Gastrocnemius medialis (tissue), 4 donors: Measurements from ENCODE around the gene BUB1B. TPM values are rescaled to one million over a fixed set of nuclear protein-coding genes. Genes with fewer than 3 reads are reported as not detected.

Experiments used
- ATAC-seq, 2 donors: fragments of 150-250 bp; one replicate each; pipeline ENCODE4 v1.9.1; 2016
- DNase-seq, 2 donors: peaks; one replicate each; pipeline ENCODE4 v3.0.0-alpha.2; 2019
- H3K27ac ChIP-seq, 4 donors: fragments of 200-600 bp; sonication (generic); 1 replicate in 1 of 4; 2 replicates in 3 of 4; pipeline ENCODE4 v1.5.1; 2016 to 2018; ENCODE audit warnings: mild to moderate bottlenecking in 2 of 4, moderate library complexity in 1 of 4
- H3K27me3 ChIP-seq, 3 donors: fragments of 200-600 bp; sonication (generic) in 2 of 3; 1 replicate in 1 of 3; 2 replicates in 2 of 3; pipeline versions ENCODE4 v1.5.1 to v1.6.0; 2016 to 2019; ENCODE audit warnings: mild to moderate bottlenecking in 1 of 3, moderate library complexity in 1 of 3
- H3K36me3 ChIP-seq, 2 donors: fragments of 200-600 bp; sonication (generic) in 1 of 2; one replicate each; pipeline ENCODE4 v1.5.1; 2017 to 2018
- H3K4me1 ChIP-seq, 2 donors: fragments of 200-600 bp; sonication (generic) in 1 of 2; one replicate each; pipeline ENCODE4 v1.5.1; 2016 to 2017; ENCODE audit warnings: mild to moderate bottlenecking in 2 of 2
- H3K4me3 ChIP-seq, 4 donors: fragments of 200-600 bp; sonication (generic) in 3 of 4; 1 replicate in 1 of 4; 2 replicates in 3 of 4; pipeline ENCODE4 v1.5.1; 2016 to 2019; ENCODE audit warnings: mild to moderate bottlenecking in 2 of 4
- H3K9me3 ChIP-seq, 3 donors: fragments of 200-600 bp; sonication (generic) in 2 of 3; 1 replicate in 1 of 3; 2 replicates in 2 of 3; pipeline ENCODE4 v1.5.1; 2016 to 2019
- POLR2A ChIP-seq, 2 donors: fragments of 450-650 bp; IDR thresholded peaks; one replicate each; pipeline ENCODE4 v1.6.1; 2017; ENCODE audit warnings: antibody characterized with exemption in 2 of 2, mild to moderate bottlenecking in 2 of 2, moderate library complexity in 2 of 2
- in situ Hi-C, 4 donors: fragments of 200-750 bp; cut with MboI; loops; one replicate each; pipeline versions ENCODE4 v1.15.0 to v1.8.0; 2017; ENCODE audit warnings: low sequenced_read_pairs in 4 of 4
- intact Hi-C: fragments of 100-400 bp; cut with DNase I; formaldehyde crosslinking; loops from one replicate; pipeline ENCODE4 v1.15.1; 2023; ENCODE audit warnings: low total_unique reads
- total RNA-seq, 4 donors: library from RNA; depleted of rRNA; stranded (reverse); fragments of >200 nt; gene quantifications; one replicate each; pipeline versions ENCODE4 v1.1.0 to v1.2.3, GENCODE V29; 2016
- TF ChIP-seq, protein P1 (sequence below), 5 experiments: fragments of 450-650 bp in 3 of 5; fragments of 200-600 bp in 2 of 5; sonication (generic) in 2 of 5; IDR thresholded peaks in 4 of 5; conservative IDR thresholded peaks in 1 of 5; 1 replicate in 4 of 5; 2 replicates in 1 of 5; pipeline ENCODE4 v1.5.1; 2016 to 2019; ENCODE audit warnings: antibody characterized with exemption in 5 of 5, mild to moderate bottlenecking in 3 of 5, moderate library complexity in 3 of 5

BUB1B gene
- total RNA-seq, 4 donors from 2014 or later: 0.51 to 1.8 TPM; not detected in 2

GRCh38 chr15:40266828-40267304, 106.0 kb downstream of the BUB1B start:
- H3K27me3 ChIP-seq: no peaks in the 10 kb centered on the region
- in situ Hi-C loops (no loop called here), intact Hi-C loops (no loop called here)
- ATAC-seq (peak in 1 of 2 donors; percentile 68), DNase-seq (no peak)
- no peak overlapping the region for H3K27ac ChIP-seq
- H3K36me3 ChIP-seq: no peaks in the 10 kb centered on the region
- peaks cover 0 to 8% of the 10 kb centered on the region in 2 donors for H3K4me1 ChIP-seq
- no peak overlapping the region for H3K4me3 ChIP-seq
- H3K9me3 ChIP-seq: no peaks in the 10 kb centered on the region
- TF ChIP-seq POLR2A (IDR thresholded peaks at IDR 0.05): no peak
- TF ChIP-seq, protein P1, sequence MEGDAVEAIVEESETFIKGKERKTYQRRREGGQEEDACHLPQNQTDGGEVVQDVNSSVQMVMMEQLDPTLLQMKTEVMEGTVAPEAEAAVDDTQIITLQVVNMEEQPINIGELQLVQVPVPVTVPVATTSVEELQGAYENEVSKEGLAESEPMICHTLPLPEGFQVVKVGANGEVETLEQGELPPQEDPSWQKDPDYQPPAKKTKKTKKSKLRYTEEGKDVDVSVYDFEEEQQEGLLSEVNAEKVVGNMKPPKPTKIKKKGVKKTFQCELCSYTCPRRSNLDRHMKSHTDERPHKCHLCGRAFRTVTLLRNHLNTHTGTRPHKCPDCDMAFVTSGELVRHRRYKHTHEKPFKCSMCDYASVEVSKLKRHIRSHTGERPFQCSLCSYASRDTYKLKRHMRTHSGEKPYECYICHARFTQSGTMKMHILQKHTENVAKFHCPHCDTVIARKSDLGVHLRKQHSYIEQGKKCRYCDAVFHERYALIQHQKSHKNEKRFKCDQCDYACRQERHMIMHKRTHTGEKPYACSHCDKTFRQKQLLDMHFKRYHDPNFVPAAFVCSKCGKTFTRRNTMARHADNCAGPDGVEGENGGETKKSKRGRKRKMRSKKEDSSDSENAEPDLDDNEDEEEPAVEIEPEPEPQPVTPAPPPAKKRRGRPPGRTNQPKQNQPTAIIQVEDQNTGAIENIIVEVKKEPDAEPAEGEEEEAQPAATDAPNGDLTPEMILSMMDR (IDR thresholded peaks at IDR 0.05 in 4 of 5, conservative IDR thresholded peaks at IDR 0.05 in 1 of 5): no peak

DNA sequence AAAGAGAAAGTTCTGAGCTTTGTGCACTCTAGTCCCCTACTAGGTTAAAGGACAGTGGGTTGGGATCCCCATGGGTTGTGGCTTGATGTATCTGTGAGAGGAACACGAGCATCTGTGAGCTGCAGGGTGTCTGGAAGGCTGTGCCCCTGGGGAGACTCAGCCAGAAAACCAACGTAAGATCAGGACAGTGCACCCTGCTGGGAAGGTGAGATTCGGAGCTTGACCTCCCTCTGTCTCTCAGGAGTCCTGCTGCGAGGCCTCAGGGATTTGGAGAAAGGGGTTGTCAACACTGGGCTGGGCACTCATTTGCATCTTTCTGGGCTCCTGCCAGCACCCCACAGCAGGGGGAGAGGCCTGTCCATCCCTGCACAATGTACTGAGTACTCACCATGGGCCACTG, 106.8 kb downstream of the BUB1B start:
- intact Hi-C loops: no loop called here
- Histone ChIP-seq H3K27ac (no peak overlapping the region), H3K9me3 (no peaks in the 10 kb centered on the region), H3K4me3 (no peak overlapping the region), H3K36me3 (no peaks in the 10 kb centered on the region), H3K27me3 (no peaks in the 10 kb centered on the region), H3K4me1 (peaks cover 0 to 8% of the 10 kb centered on the region in 2 donors)
- in situ Hi-C loops: no loop called here
- ATAC-seq (no peak), DNase-seq (no peak)
- TF ChIP-seq, protein P1 (IDR thresholded peaks at IDR 0.05 in 4 of 5, conservative IDR thresholded peaks at IDR 0.05 in 1 of 5): no peak
- TF ChIP-seq POLR2A (IDR thresholded peaks at IDR 0.05): no peak

- Histone ChIP-seq H3K4me3 (no peak overlapping the region), H3K4me1 (no peaks in the 10 kb centered on the region), H3K27ac (no peak overlapping the region), H3K36me3 (no peaks in the 10 kb centered on the region), H3K9me3 (no peaks in the 10 kb centered on the region), H3K27me3 (no peaks in the 10 kb centered on the region)
- intact Hi-C loops (loop anchor here (10.0 kb wide), 1 partner anchor 485 kb away; the partner anchor contains the start of gene FSIP1), in situ Hi-C loops (loop anchor here (5.0 to 10.0 kb wide), 6 partner anchors 47 to 227 kb away; no protein-coding TSS in a partner anchor)
- TF ChIP-seq, protein P1 (IDR thresholded peaks at IDR 0.05 in 4 of 5, conservative IDR thresholded peaks at IDR 0.05 in 1 of 5): no peak
- no peak for TF ChIP-seq POLR2A (IDR thresholded peaks at IDR 0.05)
- no peak for ATAC-seq
- DNase-seq: no peak
Observed at GRCh38 chr15:40269604-40270003, 108.7 kb downstream of the BUB1B start.

GRCh38 chr15:40270246-40270995, 109.6 kb downstream of the BUB1B start:
- DNase-seq (no peak), ATAC-seq (no peak)
- TF ChIP-seq, protein P1 (IDR thresholded peaks at IDR 0.05 in 4 of 5, conservative IDR thresholded peaks at IDR 0.05 in 1 of 5): no peak
- no peak for TF ChIP-seq POLR2A (IDR thresholded peaks at IDR 0.05)
- Histone ChIP-seq H3K4me3 (no peak overlapping the region), H3K36me3 (no peaks in the 10 kb centered on the region), H3K27me3 (no peaks in the 10 kb centered on the region), H3K27ac (no peak overlapping the region), H3K9me3 (no peaks in the 10 kb centered on the region), H3K4me1 (no peaks in the 10 kb centered on the region)
- intact Hi-C loops: loop anchor here (10.0 kb wide), 1 partner anchor 486 kb away; the partner anchor contains the start of gene FSIP1
- in situ Hi-C loops: loop anchor here (5.0 to 10.0 kb wide), 6 partner anchors 48 to 228 kb away; no protein-coding TSS in a partner anchor

Other genes with a start within 250 kb of the BUB1B start
- 1 to 10 TPM; 1.1 to 3.0 (median 1.7) TPM for gene GPR176, start 240.8 kb upstream of the BUB1B start, total RNA-seq
- gene EIF2AK4, start 227.0 kb upstream of the BUB1B start, total RNA-seq: 10 to 100 TPM; 18.8 to 37.5 (median 30.0) TPM
- 100 to 1,000 TPM; 180 to 244 (median 208) TPM for gene SRP14, start 121.9 kb upstream of the BUB1B start, total RNA-seq
- gene BMF, start 52.2 kb upstream of the BUB1B start, total RNA-seq: 10 to 100 TPM in 1 of 4 donors, 1 to 10 TPM in 2, under 1 TPM in 1; 0.82 to 11.6 (median 3.2) TPM
- 1 to 10 TPM in 3 of 4 donors, not detected in 1; 1.4 to 2.2 (median 1.5) TPM for gene PAK6, start 78.0 kb downstream of the BUB1B start, total RNA-seq
- not detected for gene ANKRD63, start 122.0 kb downstream of the BUB1B start, total RNA-seq
- gene PLCB2, start 146.9 kb downstream of the BUB1B start, total RNA-seq: 1 to 10 TPM in 2 of 4 donors, under 1 TPM in 1, not detected in 1; 0.72 to 2.0 (median 1.4) TPM
- gene INAFM2, start 162.6 kb downstream of the BUB1B start, total RNA-seq: 10 to 100 TPM; 17.2 to 28.1 (median 17.7) TPM
- 10 to 100 TPM; 14.4 to 55.1 (median 20.5) TPM for gene CCDC9B, start 179.9 kb downstream of the BUB1B start, total RNA-seq
- 10 to 100 TPM in 1 of 4 donors, not detected in 3; 12.1 TPM for gene PHGR1, start 190.0 kb downstream of the BUB1B start, total RNA-seq
- under 1 TPM; 0.02 to 0.12 (median 0.06) TPM for gene DISP2, start 197.2 kb downstream of the BUB1B start, total RNA-seq
- 10 to 100 TPM; 10.8 to 30.9 (median 22.1) TPM for gene KNSTRN, start 221.7 kb downstream of the BUB1B start, total RNA-seq
- 10 to 100 TPM; 27.4 to 34.1 (median 29.1) TPM for gene IVD, start 244.7 kb downstream of the BUB1B start, total RNA-seq